CD14-positive monocyte (primary cell): ENCODE measurements around the gene ULK3. TPM values are rescaled to one million over a fixed set of nuclear protein-coding genes. Genes with fewer than 3 reads are reported as not detected.

Experiments used
- DNase-seq, 3 donors: peaks; one replicate each; pipeline ENCODE4 v3.0.0-alpha.2; 2011 to 2022
- H2AFZ ChIP-seq: 2 replicates; pipeline ENCODE4 v1.6.0; 2012; ENCODE audit warnings: mild to moderate bottlenecking, low read depth, low read length, inconsistent platforms; ENCODE audit not compliant: insufficient read depth, poor library complexity, severe bottlenecking
- H3K27ac ChIP-seq, 2 donors: 1 replicate in 1 of 2; 2 replicates in 1 of 2; pipeline ENCODE4 v1.5.1; 2012 to 2013; ENCODE audit warnings: low read length in 2 of 2, control low read depth in 1 of 2, inconsistent platforms in 1 of 2, low read depth in 1 of 2, mild to moderate bottlenecking in 1 of 2
- H3K27me3 ChIP-seq, 2 donors: one replicate each; pipeline versions ENCODE4 v1.6.0 to v1.6.1; 2011 to 2013; ENCODE audit warnings: low read length in 2 of 2; ENCODE audit not compliant: control insufficient read depth in 2 of 2, insufficient read depth in 2 of 2
- H3K36me3 ChIP-seq, 2 donors: replicated peaks in 1 of 2; 1 replicate in 1 of 2; 2 replicates in 1 of 2; pipeline versions ENCODE4 v1.5.1 to v1.6.1; 2012 to 2013; ENCODE audit warnings: low read length in 2 of 2, control low read depth in 1 of 2, inconsistent platforms in 1 of 2, mild to moderate bottlenecking in 1 of 2; ENCODE audit not compliant: insufficient read depth in 2 of 2, control insufficient read depth in 1 of 2
- H3K4me1 ChIP-seq, 2 donors: 1 replicate in 1 of 2; 2 replicates in 1 of 2; pipeline versions ENCODE4 v1.5.1 to v1.6.1; 2012 to 2013; ENCODE audit warnings: low read length in 2 of 2, control low read depth in 1 of 2, inconsistent platforms in 1 of 2, mild to moderate bottlenecking in 1 of 2, moderate library complexity in 1 of 2; ENCODE audit not compliant: insufficient read depth in 2 of 2, control insufficient read depth in 1 of 2
- H3K4me2 ChIP-seq: replicated peaks from 2 replicates; pipeline ENCODE3; 2012; ENCODE audit warnings: low read length, moderate library complexity, mild to moderate bottlenecking; ENCODE audit not compliant: poor library complexity, severe bottlenecking; ENCODE audit errors: extremely low read depth
- H3K4me3 ChIP-seq, 3 experiments: fragments of 200-600 bp in 1 of 3; sonication (generic) in 1 of 3; replicated peaks in 1 of 3; 1 replicate in 2 of 3; 2 replicates in 1 of 3; pipeline ENCODE4 v1.5.1; 2011 to 2013; ENCODE audit warnings: low read length in 3 of 3, mild to moderate bottlenecking in 3 of 3, control low read depth in 2 of 3, low read depth in 2 of 3, inconsistent platforms in 1 of 3, moderate library complexity in 1 of 3
- H3K79me2 ChIP-seq: 2 replicates; pipeline ENCODE4 v1.6.0; 2012; ENCODE audit warnings: mild to moderate bottlenecking, control low read depth, inconsistent platforms, low read length, moderate library complexity; ENCODE audit not compliant: insufficient read depth
- H3K9ac ChIP-seq: 2 replicates; pipeline ENCODE4 v1.6.0; 2017; ENCODE audit warnings: low read length, mild to moderate bottlenecking; ENCODE audit not compliant: insufficient read depth, poor library complexity, severe bottlenecking
- H3K9me3 ChIP-seq, 2 donors: replicated peaks in 1 of 2; 1 replicate in 1 of 2; 2 replicates in 1 of 2; pipeline versions ENCODE4 v1.5.1 to v1.6.1; 2012 to 2013; ENCODE audit warnings: low read length in 2 of 2, control low read depth in 1 of 2; ENCODE audit not compliant: control insufficient read depth in 1 of 2, insufficient read depth in 1 of 2
- H4K20me1 ChIP-seq: 2 replicates; pipeline ENCODE4 v1.6.0; 2012; ENCODE audit warnings: mild to moderate bottlenecking, low read length, control low read depth, moderate library complexity; ENCODE audit not compliant: insufficient read depth
- H3K27ac Mint-ChIP-seq, 7 donors: one replicate each; pipeline ENCODE4 v1.8.0; 2020; ENCODE audit warnings: mild to moderate bottlenecking in 7 of 7, mixed read lengths in 7 of 7, moderate library complexity in 6 of 7, inconsistent platforms in 2 of 7
- H3K27me3 Mint-ChIP-seq, 3 donors: one replicate each; pipeline ENCODE4 v1.8.0; 2021 to 2022; ENCODE audit warnings: low read depth in 3 of 3, mild to moderate bottlenecking in 3 of 3, mixed read lengths in 3 of 3, moderate library complexity in 3 of 3, inconsistent platforms in 1 of 3
- H3K36me3 Mint-ChIP-seq, 2 donors: one replicate each; pipeline ENCODE4 v1.8.0; 2020; ENCODE audit warnings: mixed read lengths in 2 of 2, inconsistent platforms in 1 of 2, mild to moderate bottlenecking in 1 of 2
- H3K4me1 Mint-ChIP-seq: one replicate; pipeline ENCODE4 v1.8.0; 2020; ENCODE audit warnings: mild to moderate bottlenecking, mixed read lengths
- H3K4me3 Mint-ChIP-seq, 2 donors: one replicate each; pipeline ENCODE4 v1.8.0; 2020; ENCODE audit warnings: mild to moderate bottlenecking in 2 of 2, mixed read lengths in 2 of 2, moderate library complexity in 1 of 2
- H3K9me3 Mint-ChIP-seq, 7 donors: one replicate each; pipeline ENCODE4 v1.8.0; 2020 to 2022; ENCODE audit warnings: mixed read lengths in 7 of 7, mild to moderate bottlenecking in 6 of 7, moderate library complexity in 6 of 7, inconsistent platforms in 2 of 7
- WGBS: methylation state at CpG from one replicate; pipeline ENCODE4 v1.1.5; 2013; ENCODE audit warnings: missing lambda C conversion rate; ENCODE audit not compliant: insufficient coverage; 5-methylcytosine and 5-hydroxymethylcytosine counted together
- intact Hi-C, 2 donors: fragments of 100-400 bp; cut with micrococcal nuclease; formaldehyde crosslinking; loops; one replicate each; pipeline versions ENCODE4 v1.15.0 to v1.15.1; 2023
- polyA plus RNA-seq, 3 donors: library from polyadenylated mRNA; depleted of rRNA in 1 of 3; unstranded in 2 of 3; stranded (reverse) in 1 of 3; fragments of 300-500 nt in 2 of 3; fragments of >200 nt in 1 of 3; fragmentation: Illumina TruSeq in 2 of 3; gene quantifications; 1 replicate in 2 of 3; 2 replicates in 1 of 3; pipeline ENCODE4 v1.2.3, GENCODE V29; 2012 to 2021
- TF ChIP-seq, protein P1 (sequence below): fragments of 200-600 bp; IDR thresholded peaks from one replicate; pipeline ENCODE4 v1.8.0; 2022; ENCODE audit warnings: antibody characterized with exemption, mild to moderate bottlenecking

ULK3 gene
- polyA plus RNA-seq, 3 donors, result 9.4 to 58.7 (median 16.0) TPM

DNA sequence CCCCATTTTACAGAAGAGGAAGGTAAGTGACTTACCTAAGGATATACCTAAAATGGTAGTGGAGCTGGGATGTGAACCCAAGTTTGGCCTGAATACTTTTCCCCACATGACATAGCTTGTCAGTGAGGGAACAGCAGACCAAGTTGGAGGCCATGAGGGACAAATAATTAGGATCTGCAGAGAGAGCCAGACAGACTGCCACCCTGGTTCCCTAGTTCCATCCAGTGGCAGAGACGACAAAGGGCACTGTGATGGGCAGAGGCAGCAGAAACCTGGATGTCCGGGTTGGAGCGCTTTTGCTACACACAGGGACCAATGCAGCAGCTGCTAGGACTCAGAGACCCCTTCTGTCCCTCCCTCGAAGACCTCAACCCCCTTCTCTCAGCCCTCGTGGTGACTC, 15.3 kb downstream of the ULK3 start:
- no peaks in the 10 kb centered on the region for H3K36me3 ChIP-seq
- no peak overlapping the region for H3K27ac Mint-ChIP-seq
- peak overlapping the region in 1 of 2 donors; percentile 50 for H3K4me3 Mint-ChIP-seq
- H3K27me3 ChIP-seq, result peaks cover 4 to 33% of the 10 kb centered on the region in 2 donors
- no peak overlapping the region for H3K4me2 ChIP-seq
- H3K36me3 Mint-ChIP-seq, result no peaks in the 10 kb centered on the region
- 72% methylated on average over 5 of the region's 5 CpGs for WGBS
- peaks cover 28 to 36% (median 34%) of the 10 kb centered on the region in 3 donors for H3K27me3 Mint-ChIP-seq
- H3K9ac ChIP-seq, result no peak overlapping the region
- TF ChIP-seq, protein P1, sequence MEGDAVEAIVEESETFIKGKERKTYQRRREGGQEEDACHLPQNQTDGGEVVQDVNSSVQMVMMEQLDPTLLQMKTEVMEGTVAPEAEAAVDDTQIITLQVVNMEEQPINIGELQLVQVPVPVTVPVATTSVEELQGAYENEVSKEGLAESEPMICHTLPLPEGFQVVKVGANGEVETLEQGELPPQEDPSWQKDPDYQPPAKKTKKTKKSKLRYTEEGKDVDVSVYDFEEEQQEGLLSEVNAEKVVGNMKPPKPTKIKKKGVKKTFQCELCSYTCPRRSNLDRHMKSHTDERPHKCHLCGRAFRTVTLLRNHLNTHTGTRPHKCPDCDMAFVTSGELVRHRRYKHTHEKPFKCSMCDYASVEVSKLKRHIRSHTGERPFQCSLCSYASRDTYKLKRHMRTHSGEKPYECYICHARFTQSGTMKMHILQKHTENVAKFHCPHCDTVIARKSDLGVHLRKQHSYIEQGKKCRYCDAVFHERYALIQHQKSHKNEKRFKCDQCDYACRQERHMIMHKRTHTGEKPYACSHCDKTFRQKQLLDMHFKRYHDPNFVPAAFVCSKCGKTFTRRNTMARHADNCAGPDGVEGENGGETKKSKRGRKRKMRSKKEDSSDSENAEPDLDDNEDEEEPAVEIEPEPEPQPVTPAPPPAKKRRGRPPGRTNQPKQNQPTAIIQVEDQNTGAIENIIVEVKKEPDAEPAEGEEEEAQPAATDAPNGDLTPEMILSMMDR, result no peak
- no peaks in the 10 kb centered on the region for H3K79me2 ChIP-seq
- H3K9me3 Mint-ChIP-seq, result peaks cover 0 to 2% (median 0%) of the 10 kb centered on the region in 7 donors
- DNase-seq, result no peak
- peaks cover under 1% of the 10 kb centered on the region for H3K4me1 Mint-ChIP-seq
- intact Hi-C loops, result no loop called here
- no peak overlapping the region for H3K4me3 ChIP-seq
- H4K20me1 ChIP-seq, result no peaks in the 10 kb centered on the region
- H3K27ac ChIP-seq, result no peak overlapping the region
- no peak overlapping the region for H2AFZ ChIP-seq
- H3K4me1 ChIP-seq, result no peaks in the 10 kb centered on the region
- H3K9me3 ChIP-seq, result no peaks in the 10 kb centered on the region

DNA sequence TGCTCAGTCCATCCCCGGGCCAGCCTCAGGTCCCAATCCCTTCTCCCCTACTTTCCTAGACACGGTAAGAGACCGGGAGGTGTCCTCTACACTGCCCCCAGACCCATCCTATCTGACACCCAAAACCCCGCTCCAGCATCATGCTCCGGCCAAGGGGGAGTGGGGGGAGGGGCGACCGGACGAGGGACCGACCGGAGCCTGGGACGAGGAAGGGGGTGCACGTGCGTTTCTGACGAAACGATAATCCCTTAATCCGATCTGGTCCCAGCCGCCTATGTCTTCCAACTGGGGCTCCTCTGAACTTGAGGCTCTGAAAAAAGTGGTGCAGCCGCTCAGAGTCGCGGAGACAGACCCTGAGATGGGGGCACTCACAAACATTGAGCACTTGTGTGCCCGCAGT, 16.0 kb downstream of the ULK3 start:
- no peaks in the 10 kb centered on the region for H3K36me3 ChIP-seq
- WGBS, result 21% methylated on average over 18 of the region's 21 CpGs
- H3K4me3 Mint-ChIP-seq, result peak overlapping the region in 1 of 2 donors; percentile 50
- no peaks in the 10 kb centered on the region for H3K9me3 ChIP-seq
- no peak overlapping the region for H3K27ac Mint-ChIP-seq
- H3K36me3 Mint-ChIP-seq, result no peaks in the 10 kb centered on the region
- TF ChIP-seq, protein P1, result no peak
- H3K4me2 ChIP-seq, result no peak overlapping the region
- H3K4me1 ChIP-seq, result no peaks in the 10 kb centered on the region
- H3K27me3 Mint-ChIP-seq, result peaks cover 28 to 36% (median 34%) of the 10 kb centered on the region in 3 donors
- H4K20me1 ChIP-seq, result no peaks in the 10 kb centered on the region
- peaks cover 4 to 33% of the 10 kb centered on the region in 2 donors for H3K27me3 ChIP-seq
- no peak for DNase-seq
- intact Hi-C loops, result no loop called here
- H3K4me3 ChIP-seq, result no peak overlapping the region
- no peaks in the 10 kb centered on the region for H3K4me1 Mint-ChIP-seq
- no peak overlapping the region for H3K9ac ChIP-seq
- no peaks in the 10 kb centered on the region for H3K79me2 ChIP-seq
- no peak overlapping the region for H2AFZ ChIP-seq
- H3K27ac ChIP-seq, result no peak overlapping the region
- peaks cover 0 to 2% (median 0%) of the 10 kb centered on the region in 7 donors for H3K9me3 Mint-ChIP-seq
